ENCODE data around the gene NAIP. TPM values are rescaled to one million over a fixed set of nuclear protein-coding genes. Genes with fewer than 3 reads are reported as not detected.
"Not testable (repeated sequence)": the region's sequence is repeated elsewhere in the genome, so short reads cannot be mapped to it uniquely, and the experiment has no call there.

The NAIP gene
- total RNA-seq, 2 experiments from 2014 or later, result 12.3 to 13.5 TPM

DNA sequence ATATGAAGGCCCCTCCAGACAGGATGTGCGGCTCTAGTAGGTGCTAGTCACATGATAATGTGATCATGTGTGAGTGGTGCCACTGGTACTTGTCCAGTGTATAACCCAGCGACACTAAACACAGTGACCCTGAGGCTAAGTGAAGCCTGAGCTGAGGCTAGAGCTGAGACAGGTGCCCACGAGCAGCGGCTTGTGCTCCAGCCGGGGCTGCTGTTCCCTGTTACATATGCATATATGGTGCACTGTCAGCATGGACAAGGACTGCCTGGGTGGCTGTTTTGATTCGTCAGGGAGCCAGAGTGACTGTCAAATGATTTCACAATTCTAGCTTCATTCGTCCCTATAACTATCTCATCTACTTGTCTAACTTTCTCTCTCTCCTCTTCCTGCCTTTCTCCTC is 18.2 kb downstream of the NAIP start:
- POLR2A ChIA-PET; H3K27me3 Mint-ChIP-seq; H3K27ac Mint-ChIP-seq; H3K4me3 Mint-ChIP-seq; H3K4me1 Mint-ChIP-seq; H3K9me3 Mint-ChIP-seq; H3K36me3 Mint-ChIP-seq (ENCODE audit: low read depth); DNase-seq; CTCF ChIA-PET: not testable (repeated sequence)

DNA sequence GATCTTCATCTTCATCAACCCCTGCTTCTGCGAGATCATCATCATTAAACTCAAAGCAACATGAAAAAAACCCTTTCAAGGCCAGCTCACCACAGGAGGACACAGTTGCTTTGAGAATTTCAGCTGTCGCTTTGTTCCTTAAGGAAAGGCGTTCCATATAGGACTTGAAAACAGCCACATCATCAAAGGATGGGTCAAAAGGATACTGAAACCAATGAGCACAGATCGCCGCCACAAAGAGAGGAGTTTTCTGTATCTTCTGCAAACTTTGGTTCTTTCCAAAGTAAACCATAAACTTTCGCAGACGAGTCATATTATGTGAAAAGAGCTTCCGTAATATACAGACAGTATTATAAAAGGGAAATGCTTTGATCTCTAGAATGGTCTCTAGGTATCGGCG is 40.3 kb downstream of the NAIP start:
- H3K27me3 Mint-ChIP-seq; H3K27ac Mint-ChIP-seq; DNase-seq; H3K9me3 Mint-ChIP-seq; H3K4me1 Mint-ChIP-seq; H3K4me3 Mint-ChIP-seq; POLR2A ChIA-PET; CTCF ChIA-PET; H3K36me3 Mint-ChIP-seq (ENCODE audit: low read depth): not testable (repeated sequence)

GRCh38 chr5:70967220-70967619 is 57.9 kb downstream of the NAIP start:
- CTCF ChIA-PET; H3K9me3 Mint-ChIP-seq; DNase-seq; H3K4me1 Mint-ChIP-seq; H3K27me3 Mint-ChIP-seq; H3K27ac Mint-ChIP-seq; H3K4me3 Mint-ChIP-seq; H3K36me3 Mint-ChIP-seq (ENCODE audit: low read depth); POLR2A ChIA-PET: not testable (repeated sequence)

- H3K4me3 Mint-ChIP-seq; CTCF ChIA-PET; H3K36me3 Mint-ChIP-seq (ENCODE audit: low read depth); H3K27ac Mint-ChIP-seq; POLR2A ChIA-PET; H3K9me3 Mint-ChIP-seq; DNase-seq; H3K27me3 Mint-ChIP-seq; H3K4me1 Mint-ChIP-seq: not testable (repeated sequence)
Measured at GRCh38 chr5:70964531-70964930, 60.6 kb downstream of the NAIP start.

GRCh38 chr5:70953068-70953467 is 72.1 kb downstream of the NAIP start:
- CTCF ChIA-PET; H3K27ac Mint-ChIP-seq; H3K36me3 Mint-ChIP-seq (ENCODE audit: low read depth): not testable (repeated sequence)

DNA sequence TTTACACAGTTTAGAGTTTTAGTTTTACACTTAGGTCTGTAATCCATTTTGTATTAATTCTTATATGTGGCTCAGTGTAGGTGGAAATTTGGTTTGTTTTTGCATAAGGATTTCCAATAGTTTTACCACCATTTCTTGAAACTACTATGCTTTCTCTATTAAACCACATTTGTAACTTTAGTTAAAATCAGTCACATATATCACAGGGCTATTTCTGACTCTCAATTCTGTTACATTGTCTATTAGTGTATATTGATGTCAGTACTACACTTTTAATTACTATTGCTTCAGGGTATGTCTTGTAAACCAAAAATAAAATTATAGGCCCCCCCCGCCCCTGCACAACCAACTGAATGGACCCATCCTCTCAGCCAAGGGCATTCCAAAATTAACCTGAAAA is 92.6 kb downstream of the NAIP start:
- POLR2A ChIA-PET; H3K4me1 Mint-ChIP-seq; H3K27ac Mint-ChIP-seq; H3K9me3 Mint-ChIP-seq; H3K4me3 Mint-ChIP-seq; DNase-seq; H3K27me3 Mint-ChIP-seq; CTCF ChIA-PET; H3K36me3 Mint-ChIP-seq (ENCODE audit: low read depth): not testable (repeated sequence)

More at GRCh38 chr5:70953068-70953467, 72.1 kb downstream of the NAIP start:
- H3K4me1 Mint-ChIP-seq, H3K27me3 Mint-ChIP-seq, DNase-seq, POLR2A ChIA-PET, H3K9me3 Mint-ChIP-seq, H3K4me3 Mint-ChIP-seq: not testable (repeated sequence)

- CTCF ChIA-PET; H3K9me3 Mint-ChIP-seq; POLR2A ChIA-PET; H3K4me3 Mint-ChIP-seq; H3K27ac Mint-ChIP-seq; H3K4me1 Mint-ChIP-seq; H3K36me3 Mint-ChIP-seq (ENCODE audit: low read depth); DNase-seq; H3K27me3 Mint-ChIP-seq: not testable (repeated sequence)
Measured at GRCh38 chr5:70931709-70932368, 93.3 kb downstream of the NAIP start.

DNA sequence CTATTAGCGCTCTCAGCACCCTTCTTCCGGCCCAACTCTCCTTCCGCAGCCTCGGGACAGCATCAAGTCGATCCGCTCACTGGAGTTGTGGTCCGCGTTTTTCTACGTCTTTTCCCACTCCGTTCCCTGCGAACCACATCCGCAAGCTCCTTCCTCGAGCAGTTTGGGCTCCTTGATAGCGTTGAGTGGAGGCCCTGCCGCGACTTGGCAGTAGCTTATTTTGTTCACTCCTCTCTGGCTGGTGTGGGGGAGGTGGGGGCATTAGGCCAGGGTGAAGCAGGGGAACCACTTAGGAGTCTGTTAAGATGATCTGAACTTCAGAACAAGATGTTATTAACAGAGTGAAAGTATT is 100.0 kb downstream of the NAIP start:
- H3K36me3 Mint-ChIP-seq (ENCODE audit: low read depth); CTCF ChIA-PET: not testable (repeated sequence)

More for the DNA sequence above, 100.0 kb downstream of the NAIP start:
- H3K4me3 Mint-ChIP-seq, H3K27ac Mint-ChIP-seq, H3K4me1 Mint-ChIP-seq, H3K9me3 Mint-ChIP-seq, POLR2A ChIA-PET, H3K27me3 Mint-ChIP-seq, DNase-seq: not testable (repeated sequence)

Other genes with a start within 250 kb of the NAIP start
- 1 to 10 TPM; 3.8 to 3.9 TPM for gene SERF1A, start 124.7 kb downstream of the NAIP start, total RNA-seq
- 10 to 100 TPM; 58.7 TPM for gene SMN1, start 100.3 kb downstream of the NAIP start, total RNA-seq
- gene GTF2H2, start 42.3 kb upstream of the NAIP start, total RNA-seq, result 10 to 100 TPM; 31.8 to 34.9 TPM

All from activated CD4-positive, alpha-beta memory T cell treated with anti-CD3 and anti-CD28 coated beads, Interleukin-2, amount 10 ng/mL, durations not matched to agents 7 days and 5 days (primary cell).